ENCODE data around the gene ADA.

ADA gene

GRCh38 chr20:44573501-44573869 is 78.0 kb downstream of the ADA start:
- DNase-seq: no peak

- no peak for DNase-seq
Measured at GRCh38 chr20:44572551-44573500, 78.7 kb downstream of the ADA start.

GRCh38 chr20:44571362-44571988 is 80.0 kb downstream of the ADA start:
- DNase-seq: no peak

GRCh38 chr20:44570367-44570766 is 81.1 kb downstream of the ADA start:
- no peak for DNase-seq
